ENCODE measurements around the gene AXL. TPM values are rescaled to one million over a fixed set of nuclear protein-coding genes. Genes with fewer than 3 reads are reported as not detected.
A peak's percentile ranks its signal among the peaks of the same experiment; 100 is the strongest.

Gene AXL
- total and polyA plus RNA-seq, 4 donors, result 8.2 to 53.0 (median 31.0) TPM

- TF ChIP-seq CTCF (IDR thresholded peaks at IDR 0.05; ENCODE audit: control extremely low read depth, extremely low read depth), result no peak
- DNase-seq, result no peak
- H3K27ac ChIP-seq (ENCODE audit: low read depth in 1 of 2, low read length in 1 of 2), result peak overlapping the region in 1 of 2 donors; percentile 34
- H3K9me3 ChIP-seq (ENCODE audit: control insufficient read depth in 4 of 4, insufficient read depth in 3 of 4, low read length in 3 of 4), result no peaks in the 10 kb centered on the region
- peaks cover 41 to 72% (median 65%) of the 10 kb centered on the region in 4 donors for H3K36me3 ChIP-seq (ENCODE audit: control insufficient read depth in 4 of 4, insufficient read depth in 4 of 4, low read length in 4 of 4)
- no peak for ATAC-seq (ENCODE audit: insufficient read depth, low FRiP score)
- H3K4me3 ChIP-seq, result no peak overlapping the region
- peaks cover 11 to 34% (median 30%) of the 10 kb centered on the region in 5 donors for H3K4me1 ChIP-seq (ENCODE audit: control insufficient read depth in 5 of 5, insufficient read depth in 5 of 5, low read length in 5 of 5)
- no peak overlapping the region for H3K9ac ChIP-seq (ENCODE audit: insufficient read depth in 1 of 2, low read length in 2 of 2)
- H3K27me3 ChIP-seq (ENCODE audit: control insufficient read depth in 3 of 3, insufficient read depth in 3 of 3, low read length in 2 of 3), result no peaks in the 10 kb centered on the region
- WGBS, 2 donors, result 64 to 80% methylated on average over 6 of the region's 6 CpGs
Observed at GRCh38 chr19:41295499-41295898, 76.5 kb downstream of the AXL start.

- no peaks in the 10 kb centered on the region for H3K27me3 ChIP-seq (ENCODE audit: control insufficient read depth in 3 of 3, insufficient read depth in 3 of 3, low read length in 2 of 3)
- H3K4me3 ChIP-seq, result no peak overlapping the region
- no peak for DNase-seq
- peak overlapping the region; percentile 48 to 66 for H3K27ac ChIP-seq (ENCODE audit: low read depth in 1 of 2, low read length in 1 of 2)
- H3K4me1 ChIP-seq (ENCODE audit: control insufficient read depth in 5 of 5, insufficient read depth in 5 of 5, low read length in 5 of 5), result peaks cover 11 to 34% (median 30%) of the 10 kb centered on the region in 5 donors
- no peak for ATAC-seq (ENCODE audit: insufficient read depth, low FRiP score)
- 59 to 77% methylated on average over 2 of the region's 2 CpGs for WGBS, 2 donors
- H3K36me3 ChIP-seq (ENCODE audit: control insufficient read depth in 4 of 4, insufficient read depth in 4 of 4, low read length in 4 of 4), result peaks cover 39 to 71% (median 66%) of the 10 kb centered on the region in 4 donors
- H3K9me3 ChIP-seq (ENCODE audit: control insufficient read depth in 4 of 4, insufficient read depth in 3 of 4, low read length in 3 of 4), result no peaks in the 10 kb centered on the region
- peak overlapping the region in 1 of 2 donors; percentile 58 for H3K9ac ChIP-seq (ENCODE audit: insufficient read depth in 1 of 2, low read length in 2 of 2)
- TF ChIP-seq CTCF (IDR thresholded peaks at IDR 0.05; ENCODE audit: control extremely low read depth, extremely low read depth), result no peak
Observed at GRCh38 chr19:41296433-41296871, 77.4 kb downstream of the AXL start.

GRCh38 chr19:41297628-41298347 is 78.8 kb downstream of the AXL start:
- whole genome bisulfite sequencing, 2 donors, result 67% methylated on average over 7 of the region's 7 CpGs
- peak overlapping the region; percentile 42 to 75 for H3K9ac ChIP-seq (ENCODE audit: insufficient read depth in 1 of 2, low read length in 2 of 2)
- no peaks in the 10 kb centered on the region for H3K27me3 ChIP-seq (ENCODE audit: control insufficient read depth in 3 of 3, insufficient read depth in 3 of 3, low read length in 2 of 3)
- H3K4me3 ChIP-seq, result no peak overlapping the region
- peaks cover 11 to 34% (median 30%) of the 10 kb centered on the region in 5 donors for H3K4me1 ChIP-seq (ENCODE audit: control insufficient read depth in 5 of 5, insufficient read depth in 5 of 5, low read length in 5 of 5)
- no peaks in the 10 kb centered on the region for H3K9me3 ChIP-seq (ENCODE audit: control insufficient read depth in 4 of 4, insufficient read depth in 3 of 4, low read length in 3 of 4)
- peak overlapping the region; percentile 86 to 93 for H3K27ac ChIP-seq (ENCODE audit: low read depth in 1 of 2, low read length in 1 of 2)
- TF ChIP-seq CTCF (IDR thresholded peaks at IDR 0.05; ENCODE audit: control extremely low read depth, extremely low read depth), result no peak
- peaks cover 26 to 64% (median 61%) of the 10 kb centered on the region in 4 donors for H3K36me3 ChIP-seq (ENCODE audit: control insufficient read depth in 4 of 4, insufficient read depth in 4 of 4, low read length in 4 of 4)
- DNase-seq (no peak), ATAC-seq (ENCODE audit: insufficient read depth, low FRiP score) (no peak)
